HG03039 (cell line): ENCODE data around the gene KLHL42.

Experiments used
- ATAC-seq: cut with Tn5 transposase; IDR thresholded peaks from one replicate; pipeline ENCODE4 v1.9.1; 2021; ENCODE audit warnings: mild to moderate bottlenecking, moderate library complexity; ENCODE audit not compliant: unreplicated experiment

The KLHL42 gene

GRCh38 chr12:27852117-27852516 is 72.1 kb downstream of the KLHL42 start:
- ATAC-seq: no peak
